ENCODE measurements around the gene CYFIP1.
"Not testable (repeated sequence)": the region's sequence is repeated elsewhere in the genome, so short reads cannot be mapped to it uniquely, and the experiment has no call there.

Gene CYFIP1

DNA sequence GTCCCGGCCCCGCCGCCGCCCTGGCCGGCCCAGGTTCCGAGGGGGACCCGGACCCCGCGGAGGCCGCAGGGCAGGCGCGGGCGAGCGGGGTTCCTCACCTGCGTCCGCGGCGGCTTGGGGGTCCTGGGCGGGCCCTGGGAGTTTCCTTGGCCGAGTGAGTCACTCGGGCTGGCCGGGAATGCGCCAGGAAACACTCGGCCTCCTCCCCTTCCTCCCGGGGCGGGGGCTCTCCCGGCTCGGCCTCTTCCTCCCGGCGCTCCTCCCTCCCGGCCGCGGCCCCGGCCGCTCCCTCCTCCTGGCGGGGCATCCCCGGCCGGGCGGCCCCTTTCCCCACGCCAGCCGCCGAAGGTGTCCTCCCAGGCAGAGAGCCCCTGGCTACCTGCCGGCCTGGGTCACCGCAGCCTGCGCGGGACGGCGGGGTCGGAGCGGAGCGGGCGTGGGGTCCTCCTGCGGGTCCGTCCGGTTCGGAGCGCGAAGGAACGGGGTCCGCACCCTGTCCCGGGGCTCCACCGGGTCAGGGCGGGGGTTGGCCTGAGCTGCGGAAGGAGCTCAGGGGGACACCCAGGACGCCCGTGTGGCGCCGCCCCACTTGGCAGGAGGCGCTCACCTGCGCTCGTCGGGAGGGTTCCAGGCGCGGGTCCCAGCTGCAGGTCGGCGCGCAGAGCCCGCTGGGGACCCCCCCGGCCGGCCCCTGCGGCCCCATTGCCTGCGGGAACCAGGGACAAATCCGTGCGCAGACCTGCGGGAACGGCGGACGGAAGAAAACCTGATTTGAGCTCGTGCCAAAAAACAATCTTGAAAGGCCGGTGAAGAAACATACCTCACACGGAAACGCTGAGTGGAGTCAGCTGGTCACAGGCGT lies at the start of gene CYFIP1:
Gene CYFIP1 (minus strand): TSS at position 180 of the 862 bp plus-strand sequence. CDS start 33,083 bp downstream, outside the sequence.
- DNase-seq = peak; percentile 32

DNA sequence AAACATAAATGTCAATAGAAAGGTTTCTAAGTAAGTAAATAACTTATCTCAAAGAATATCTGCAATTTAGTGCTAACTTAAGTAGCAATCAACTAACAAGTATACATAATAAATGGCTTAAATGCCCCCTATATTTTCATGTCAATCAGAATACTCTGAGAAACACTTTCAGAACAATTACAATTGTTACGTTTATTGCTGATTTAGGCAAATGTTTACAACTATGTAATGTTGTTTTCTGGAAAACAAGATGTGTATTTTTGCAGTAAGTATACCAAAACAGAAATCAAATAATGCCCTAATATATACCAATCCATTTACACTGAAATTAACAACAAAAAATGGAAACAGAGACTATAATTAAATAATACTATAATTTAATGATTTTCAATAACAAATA lies 46.0 kb upstream of the CYFIP1 start:
- DNase-seq = no peak

DNA sequence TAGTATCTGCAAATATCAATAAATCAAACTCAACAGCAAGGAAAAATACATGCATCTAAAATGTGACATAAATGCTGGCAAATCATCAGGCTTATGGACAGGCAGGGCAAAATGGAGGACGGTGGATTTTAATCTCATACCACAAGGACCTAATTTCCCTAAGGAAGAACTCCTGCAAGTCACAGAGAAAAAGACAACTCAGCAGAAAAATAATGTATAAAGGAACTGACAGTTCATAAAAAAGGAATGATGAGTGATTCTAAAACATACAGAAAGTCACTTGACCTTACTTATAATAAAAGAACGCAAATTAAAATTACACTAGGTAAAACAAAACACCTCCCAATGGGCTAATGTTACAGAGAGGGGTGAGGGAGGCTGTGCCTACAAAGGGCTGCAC lies 42.0 kb upstream of the CYFIP1 start:
- no peak for DNase-seq

DNA sequence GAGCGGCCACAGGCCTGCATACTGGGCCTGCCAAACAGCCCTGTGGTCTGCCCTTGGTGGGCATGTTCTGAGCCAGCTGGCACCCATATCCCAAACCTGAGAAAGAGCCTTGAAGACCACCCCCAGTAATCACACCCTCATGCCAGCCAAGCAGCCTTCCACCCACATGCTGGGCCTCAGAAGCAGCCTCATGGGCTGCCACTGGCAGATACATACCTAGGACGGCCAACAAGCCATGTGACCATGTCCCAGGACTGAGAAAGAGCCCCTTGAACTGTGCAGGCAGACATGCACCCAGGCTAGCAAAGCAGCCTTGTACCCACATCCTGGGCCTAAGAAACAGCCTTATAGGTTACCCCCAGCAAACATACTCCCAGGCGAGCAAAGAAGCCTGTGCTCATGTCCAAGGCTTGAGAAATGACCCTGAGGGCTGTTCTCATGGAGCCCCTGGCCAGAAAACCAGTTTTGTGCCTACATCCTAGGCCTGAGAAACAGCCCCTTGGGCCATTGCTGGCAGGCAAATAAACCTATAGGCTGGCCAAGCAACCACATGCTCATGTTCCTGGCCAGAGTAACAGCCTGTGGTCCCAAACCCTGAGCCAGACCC lies 34.3 kb upstream of the CYFIP1 start:
- no peak for DNase-seq

DNA sequence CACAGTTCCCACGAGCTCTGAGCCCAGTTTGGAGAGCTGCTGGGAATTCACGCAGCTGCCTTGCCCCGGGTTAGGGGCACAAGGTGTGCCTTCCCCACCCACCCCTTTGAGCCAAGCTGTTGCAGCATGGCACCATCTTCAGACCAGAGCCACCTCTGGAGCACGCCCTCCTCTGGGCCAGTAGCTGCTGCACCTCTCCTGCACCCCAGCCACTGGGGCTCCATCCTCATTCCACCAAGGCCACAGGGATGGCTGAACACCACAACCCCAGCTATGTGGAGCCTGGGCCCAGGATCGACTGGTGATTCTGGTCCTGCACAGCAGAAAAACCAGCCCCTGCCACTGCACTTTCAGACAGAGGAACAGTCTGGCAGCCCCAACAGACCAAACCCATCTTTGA lies 33.5 kb upstream of the CYFIP1 start:
- no peak for DNase-seq

DNA sequence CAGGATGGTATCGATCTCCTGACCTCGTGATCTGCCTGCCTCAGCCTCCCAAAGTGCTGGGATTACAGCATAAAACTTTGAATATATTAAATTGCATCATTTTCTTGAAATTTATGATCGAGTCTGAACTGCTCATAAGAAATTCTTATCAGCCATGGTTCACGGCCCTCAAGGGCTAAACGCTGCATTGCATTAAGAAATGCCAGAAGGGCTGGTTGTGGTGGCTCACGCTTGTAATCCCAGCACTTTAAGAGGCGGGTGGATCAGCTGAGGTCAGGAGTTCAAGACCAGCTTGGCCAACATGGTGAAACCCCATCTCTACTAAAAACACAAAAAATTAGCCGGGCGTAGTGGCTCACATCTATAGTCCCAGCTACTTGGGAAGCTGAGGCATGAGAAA lies 32.4 kb upstream of the CYFIP1 start:
- DNase-seq = not testable (repeated sequence)

DNA sequence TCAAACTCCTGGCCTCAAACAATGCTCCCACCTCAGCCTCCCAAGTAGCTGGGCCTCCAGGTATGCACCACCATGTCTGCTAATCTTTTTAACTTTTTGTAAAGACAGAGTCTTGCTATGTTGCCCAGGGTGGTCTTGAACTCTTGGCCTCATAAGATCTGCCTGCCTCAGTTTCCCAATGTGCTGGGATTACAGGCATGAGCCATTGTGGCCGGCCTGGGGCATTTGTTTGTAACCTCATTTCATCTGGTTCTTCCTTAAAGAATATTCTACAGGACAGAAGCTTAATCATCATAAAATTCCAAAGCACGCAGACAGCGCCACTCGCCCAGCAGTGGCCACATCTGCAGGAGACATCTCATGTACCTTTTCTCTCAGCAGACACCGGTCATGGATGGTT lies 23.6 kb upstream of the CYFIP1 start:
- no peak for DNase-seq

DNA sequence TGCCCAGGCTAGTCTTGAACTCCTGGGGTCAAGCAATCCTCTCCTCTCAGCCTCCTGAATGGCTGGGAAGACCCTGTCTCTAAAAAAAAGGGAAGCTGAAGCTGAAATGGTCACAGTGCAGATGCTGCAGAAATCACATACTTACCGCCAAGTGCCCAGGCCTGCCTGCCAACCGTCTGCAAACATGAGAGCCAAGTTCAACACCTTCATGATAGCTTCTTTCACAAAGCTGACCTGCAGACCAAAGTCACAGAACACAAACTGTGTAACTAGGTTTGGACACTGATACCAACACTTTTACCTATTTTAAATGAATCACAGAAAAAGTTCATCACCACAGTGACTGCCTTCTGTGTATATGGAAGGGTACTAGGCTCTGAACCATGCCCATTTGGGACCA lies 22.8 kb upstream of the CYFIP1 start:
- DNase-seq = no peak

DNA sequence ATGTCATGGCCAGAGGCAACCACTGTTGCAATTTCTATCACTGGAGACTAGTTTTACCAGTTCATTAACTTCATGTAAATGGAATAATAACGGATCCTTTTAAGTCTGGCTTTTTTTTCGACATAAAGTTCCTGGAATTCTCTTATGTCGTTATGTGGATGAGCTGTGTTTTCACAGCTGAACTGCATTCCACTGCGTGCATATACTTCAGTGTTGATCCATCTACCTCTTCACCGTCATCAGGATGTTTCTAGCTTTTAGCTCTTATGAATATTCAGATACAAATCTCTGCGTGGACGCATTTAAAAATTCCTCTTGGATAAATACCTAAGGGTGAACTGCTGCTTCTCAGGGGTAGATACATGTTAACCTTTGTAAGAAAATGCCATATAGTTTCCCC lies 15.6 kb upstream of the CYFIP1 start:
- no peak for DNase-seq

DNA sequence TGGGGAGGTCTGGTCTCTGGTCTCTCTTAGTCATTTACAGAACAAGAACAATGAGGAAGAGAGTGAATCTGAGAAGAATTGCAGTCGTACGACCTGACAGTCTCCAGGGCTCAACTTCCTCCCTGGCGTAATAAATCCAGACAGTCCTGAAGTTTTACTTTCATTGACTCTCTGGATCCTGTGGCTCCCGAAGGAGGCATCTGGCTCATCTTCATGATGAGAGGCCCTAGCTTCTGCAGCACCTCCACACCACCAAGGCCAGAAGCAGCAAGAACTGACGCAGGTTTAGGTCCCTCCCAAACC lies 11.8 kb upstream of the CYFIP1 start:
- no peak for DNase-seq

DNA sequence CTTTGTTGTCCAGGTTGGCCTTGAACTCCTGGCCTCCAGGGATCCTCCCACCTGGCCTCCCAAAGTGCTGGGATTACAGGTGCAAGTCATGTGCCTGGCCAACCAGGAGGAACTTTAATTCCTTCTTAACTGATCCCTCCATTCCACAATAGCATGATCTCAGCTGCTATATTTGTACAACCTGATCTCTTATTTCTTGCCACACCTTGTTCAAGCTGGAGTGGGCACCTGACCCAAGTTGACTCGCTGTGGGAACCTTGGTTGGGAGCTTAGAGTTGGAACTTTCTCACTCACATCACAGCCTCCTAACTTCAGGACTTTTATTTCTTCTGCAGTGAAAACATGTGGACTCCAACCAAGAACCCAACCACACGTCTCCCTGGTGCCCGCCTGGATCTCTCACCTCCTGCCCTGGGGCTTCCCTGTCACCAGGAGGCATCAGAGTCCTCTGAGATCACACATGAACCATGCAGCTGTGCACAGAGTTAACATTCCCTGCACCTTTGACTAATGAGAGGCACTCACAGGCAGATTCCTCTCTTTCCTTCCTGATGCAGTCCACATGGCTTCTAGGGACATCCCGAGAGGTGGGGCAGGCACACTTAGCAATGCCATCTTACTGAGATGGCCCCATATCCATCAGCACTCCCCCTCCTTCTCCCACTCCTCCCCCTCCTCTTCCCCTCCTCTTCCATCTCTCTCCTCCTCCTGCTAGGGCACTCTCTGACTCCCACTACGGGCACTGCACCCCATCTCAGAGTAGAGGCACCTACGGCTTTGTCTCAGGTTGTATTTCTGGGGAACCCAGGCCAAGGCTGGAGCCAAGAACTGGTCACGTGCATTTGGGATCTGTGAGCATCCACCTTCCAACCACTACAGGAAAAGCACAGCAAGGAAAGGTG lies 9.7 kb upstream of the CYFIP1 start:
- DNase-seq = no peak

DNA sequence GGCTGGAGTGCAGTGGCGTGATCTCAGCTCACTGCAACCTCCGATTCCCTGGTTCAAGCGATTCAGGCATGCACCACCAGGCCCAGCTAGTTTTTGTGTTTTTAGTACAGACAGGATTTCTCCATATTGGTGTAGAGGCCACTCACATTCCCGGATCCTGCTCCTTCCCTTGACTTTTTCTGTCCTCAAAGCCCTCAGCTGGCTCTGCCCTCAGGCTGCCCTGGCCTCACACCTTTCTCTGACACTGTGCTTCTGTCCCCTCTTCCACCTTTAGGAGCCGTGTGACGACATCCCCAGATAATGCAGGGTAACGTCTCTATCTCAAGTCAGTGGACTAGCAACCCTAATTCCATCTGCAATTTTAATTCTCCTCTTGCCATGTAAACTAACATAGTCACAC lies 8.6 kb upstream of the CYFIP1 start:
- DNase-seq = no peak

DNA sequence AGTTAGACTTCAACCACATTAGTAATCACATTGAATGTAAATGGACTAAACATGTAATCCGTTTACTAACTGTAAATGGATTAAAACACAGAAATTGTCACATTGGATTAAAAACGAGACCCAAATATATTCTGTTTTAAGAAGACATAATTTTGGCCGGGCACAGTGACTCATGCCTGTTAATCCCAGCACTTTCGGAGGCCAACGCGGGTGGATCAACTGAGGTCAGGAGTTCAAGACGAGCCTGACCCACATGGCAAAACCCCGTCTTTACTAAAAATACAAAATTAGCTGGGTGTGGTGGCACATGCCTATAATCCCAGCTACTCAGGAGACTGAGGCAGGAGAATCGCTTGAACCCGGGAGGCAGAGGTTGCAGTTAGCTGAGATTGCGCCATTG lies 1.8 kb upstream of the CYFIP1 start:
- not testable (repeated sequence) for DNase-seq

DNA sequence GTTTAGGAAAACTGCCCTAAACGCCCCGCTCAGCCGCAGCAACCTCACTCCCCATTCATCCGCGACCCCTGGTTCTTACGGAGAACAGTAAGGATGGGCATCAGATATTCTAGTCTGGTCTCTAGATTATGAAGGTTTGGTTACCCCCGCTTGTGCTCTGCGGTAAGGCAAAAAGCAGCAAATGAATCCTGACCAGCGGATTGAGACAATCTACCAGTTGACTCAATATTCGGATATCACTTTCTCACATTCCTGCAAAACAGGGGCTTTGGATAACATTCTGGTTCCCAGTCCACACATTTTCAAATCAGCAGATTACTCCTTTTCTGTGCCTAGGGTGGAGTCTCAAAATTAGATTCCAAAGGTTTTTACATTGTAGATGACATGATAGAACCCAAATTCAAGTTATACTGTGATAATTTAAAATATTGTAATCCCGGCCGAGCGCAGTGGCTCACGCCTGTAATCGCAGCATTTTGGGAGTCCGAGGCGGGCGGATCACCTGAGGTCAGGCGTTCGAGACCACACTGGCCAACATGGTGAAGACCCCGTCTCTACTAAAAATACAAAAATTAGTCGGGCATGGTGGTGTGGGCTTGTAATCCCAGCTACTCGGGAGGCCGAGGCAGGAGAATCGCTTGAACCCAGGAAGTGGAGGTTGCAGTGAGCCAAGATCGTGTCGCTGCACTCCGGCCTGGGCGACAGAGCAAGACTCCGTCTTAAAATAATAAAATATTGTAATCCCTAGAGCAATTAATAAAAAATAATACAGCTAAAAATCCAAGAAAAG lies 1.1 kb upstream of the CYFIP1 start:
- DNase-seq = no peak

DNA sequence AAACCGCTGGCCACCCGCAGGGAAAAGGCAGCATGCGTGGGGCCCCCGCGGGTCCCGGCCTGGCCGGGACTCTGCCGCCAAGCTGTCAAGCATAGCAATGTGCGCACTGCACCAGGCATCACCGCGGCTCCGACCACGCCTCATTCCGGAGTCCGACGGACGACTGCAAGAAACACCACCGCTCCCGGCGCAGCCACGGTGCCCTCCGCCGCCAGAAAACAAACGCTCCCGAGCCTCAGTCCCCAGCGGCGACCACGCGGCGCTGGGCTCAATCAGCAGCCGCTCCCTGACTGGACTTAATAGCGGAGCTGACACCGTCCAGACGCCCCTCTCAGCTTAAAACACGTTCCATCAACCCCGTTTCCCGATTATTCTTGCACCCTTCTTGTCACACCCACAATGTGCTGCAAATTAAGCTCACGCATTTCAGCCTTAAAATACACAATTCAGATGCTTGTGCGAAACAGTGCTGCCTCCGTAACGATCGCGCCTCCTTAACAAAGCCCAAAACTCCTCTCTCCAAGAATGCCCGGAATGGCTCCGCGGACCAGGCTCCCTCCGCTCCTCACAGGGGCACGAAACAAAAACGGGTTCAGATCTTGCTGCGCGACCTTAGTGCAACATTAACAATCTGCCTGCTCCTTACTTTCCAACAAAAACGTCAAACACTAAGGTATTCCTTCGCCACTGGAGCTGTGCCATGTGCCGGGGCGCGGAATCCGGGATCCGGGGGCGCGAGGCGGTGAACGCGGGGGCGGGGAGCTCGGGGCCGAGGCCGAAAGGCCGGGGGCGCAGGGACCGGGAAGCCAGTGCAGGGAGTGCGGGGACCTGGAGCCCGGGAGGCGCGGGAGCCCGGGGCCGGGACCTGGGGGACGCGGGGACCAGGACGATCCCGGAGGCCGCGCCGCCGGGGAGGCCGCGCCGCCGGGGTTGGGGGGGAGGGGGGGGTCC lies 655 bp downstream of the CYFIP1 start:
- DNase-seq = peak; percentile 8

DNA sequence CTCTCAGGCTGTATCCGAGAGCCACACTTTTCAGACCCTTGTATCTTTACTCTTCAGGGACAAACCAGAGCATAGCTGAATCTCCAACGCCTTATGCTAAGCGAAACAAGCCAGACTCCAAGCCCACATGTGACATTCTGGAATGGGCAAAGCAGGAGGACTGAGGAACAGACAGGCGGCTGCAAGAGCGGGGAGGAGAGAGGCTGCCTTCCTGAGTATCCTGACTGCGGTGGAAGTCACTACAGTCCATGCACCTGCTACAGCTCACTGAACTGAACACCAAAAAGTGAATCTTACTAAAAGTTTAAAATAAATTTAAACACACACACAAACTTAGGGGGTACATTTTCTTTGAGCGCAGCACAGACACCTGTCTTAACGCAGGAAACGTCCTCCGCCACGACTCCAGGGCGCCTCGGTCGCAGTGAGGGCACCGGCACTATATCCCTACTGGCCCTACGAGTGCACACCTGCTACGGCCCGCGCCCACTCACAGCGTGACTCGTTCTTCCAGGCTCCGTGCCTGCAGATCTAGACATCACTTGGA lies 1.4 kb downstream of the CYFIP1 start:
- DNase-seq = no peak

DNA sequence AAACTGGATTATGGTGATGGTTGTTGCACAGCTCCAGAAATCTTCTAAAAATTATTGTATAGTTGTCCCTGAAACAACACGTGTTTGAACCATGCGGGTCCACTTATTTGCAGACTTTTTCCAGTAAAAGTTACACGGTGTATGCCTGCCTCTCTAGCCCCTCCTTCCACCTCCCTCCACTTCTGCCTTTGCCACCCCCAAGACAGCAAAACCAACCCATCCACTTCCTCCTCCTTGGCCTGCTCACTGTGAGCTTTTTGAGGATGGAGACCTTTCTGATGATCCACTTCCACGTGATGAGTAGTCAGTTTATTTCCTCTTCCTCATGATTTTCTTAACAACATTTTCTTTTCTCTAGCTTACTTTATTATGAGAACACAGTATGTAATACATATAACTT lies 5.4 kb downstream of the CYFIP1 start:
- no peak for DNase-seq

DNA sequence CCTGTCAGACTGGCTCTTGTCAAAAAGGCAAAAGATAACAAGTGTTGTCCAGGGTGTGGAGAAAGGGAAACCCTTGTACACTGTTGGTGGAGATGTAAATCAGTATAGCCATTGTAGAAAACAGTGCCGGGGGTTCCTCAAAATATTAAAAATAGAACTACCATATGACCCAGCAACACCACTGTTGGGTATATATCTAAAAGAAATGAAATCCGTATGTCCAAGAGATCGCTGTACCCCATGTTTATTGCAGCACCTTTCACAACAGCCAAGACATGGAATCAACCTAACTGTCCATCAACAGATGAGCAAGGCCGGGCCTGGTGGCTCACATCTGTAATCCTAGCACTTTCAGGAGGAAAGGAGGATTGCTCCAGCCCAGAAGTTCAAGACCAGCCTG lies 6.2 kb downstream of the CYFIP1 start:
- no peak for DNase-seq

DNA sequence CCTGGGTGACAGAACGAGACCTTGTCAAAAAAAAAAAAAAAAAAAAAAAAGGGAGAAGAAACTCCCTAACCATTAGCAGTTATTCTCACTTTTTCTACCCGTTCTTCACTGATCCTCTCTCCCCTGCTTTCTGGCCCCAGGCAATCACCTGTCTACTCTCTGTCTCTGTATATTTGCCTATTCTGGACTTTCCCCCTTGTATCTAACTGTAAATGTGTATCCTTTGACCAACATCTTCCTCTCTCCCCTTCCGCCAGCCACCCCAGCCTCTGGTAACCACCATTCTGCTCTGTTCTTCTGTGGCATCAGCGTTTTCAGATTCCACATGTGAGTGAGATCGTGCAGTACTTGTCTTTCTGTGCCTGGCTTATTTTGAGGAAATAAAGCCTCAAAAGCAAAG lies 6.9 kb downstream of the CYFIP1 start:
- no peak for DNase-seq

DNA sequence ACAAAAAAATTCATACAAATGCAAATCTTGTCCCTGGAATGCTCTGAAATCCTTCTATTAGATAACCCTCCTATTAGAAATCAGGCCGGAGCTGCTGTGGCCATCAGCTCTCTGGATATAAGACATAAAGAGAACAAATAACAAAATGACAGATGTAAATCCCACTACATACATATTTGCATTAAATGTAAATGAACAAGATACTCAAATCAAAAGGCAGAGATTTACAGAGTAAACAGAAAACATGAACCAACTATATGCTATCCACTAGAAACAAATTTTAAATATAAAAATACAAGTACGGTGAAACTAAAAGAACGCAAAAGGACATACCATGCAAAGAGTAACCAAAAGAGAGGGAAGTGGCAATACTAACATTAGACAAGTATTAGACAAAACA lies 10.7 kb downstream of the CYFIP1 start:
- DNase-seq = no peak

DNA sequence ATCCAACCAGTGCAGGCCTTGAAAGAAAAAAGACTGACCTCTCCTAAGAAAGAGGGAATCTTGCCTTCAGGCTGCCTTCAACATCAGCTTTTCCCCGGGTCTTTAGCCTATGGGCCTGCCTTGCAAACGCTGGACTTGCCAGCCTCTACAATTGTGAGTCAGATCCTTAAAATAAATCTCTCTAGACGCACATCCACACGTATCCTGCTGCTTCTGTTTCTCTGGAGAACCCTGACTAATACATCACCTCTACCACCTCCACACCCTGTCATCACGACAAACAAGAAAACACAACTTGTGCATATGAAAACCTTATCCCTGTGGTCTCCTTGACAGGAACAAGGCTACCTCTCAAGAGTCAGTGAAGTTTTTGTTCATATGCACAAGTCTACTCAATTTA lies 11.8 kb downstream of the CYFIP1 start:
- DNase-seq = no peak

Measured in NCI-H2171 (cell line).